RWPE1 (cell line): Measurements from ENCODE around the gene C17orf107.

Experiments used
- CTCF ChIA-PET: fragments of 350-600 bp; sonication (Branson Sonifier 250); formaldehyde crosslinking; extraction: SDS; loops from one replicate; lab custom pipeline; 2021; lab: Yijun Ruan, JAX
- POLR2A ChIA-PET: fragments of 400-600 bp; formaldehyde crosslinking; extraction: SDS; loops from one replicate; lab custom pipeline; 2020; ENCODE audit warnings: antibody characterized with exemption; ENCODE audit not compliant: low non-redundant PET; lab: Yijun Ruan, JAX
- DNase-seq: peaks from one replicate; pipeline ENCODE4 v3.0.0; 2012; ENCODE audit warnings: low spot score
- H3K27ac ChIP-seq: fragments of 450-650 bp; 2 replicates; pipeline ENCODE4 v1.5.1; 2017
- TF ChIP-seq, protein P1 (sequence below): fragments of 450-650 bp; conservative IDR thresholded peaks from 2 replicates; pipeline ENCODE4 v1.5.1; 2017; ENCODE audit warnings: low read depth, mild to moderate bottlenecking

C17orf107 gene

DNA sequence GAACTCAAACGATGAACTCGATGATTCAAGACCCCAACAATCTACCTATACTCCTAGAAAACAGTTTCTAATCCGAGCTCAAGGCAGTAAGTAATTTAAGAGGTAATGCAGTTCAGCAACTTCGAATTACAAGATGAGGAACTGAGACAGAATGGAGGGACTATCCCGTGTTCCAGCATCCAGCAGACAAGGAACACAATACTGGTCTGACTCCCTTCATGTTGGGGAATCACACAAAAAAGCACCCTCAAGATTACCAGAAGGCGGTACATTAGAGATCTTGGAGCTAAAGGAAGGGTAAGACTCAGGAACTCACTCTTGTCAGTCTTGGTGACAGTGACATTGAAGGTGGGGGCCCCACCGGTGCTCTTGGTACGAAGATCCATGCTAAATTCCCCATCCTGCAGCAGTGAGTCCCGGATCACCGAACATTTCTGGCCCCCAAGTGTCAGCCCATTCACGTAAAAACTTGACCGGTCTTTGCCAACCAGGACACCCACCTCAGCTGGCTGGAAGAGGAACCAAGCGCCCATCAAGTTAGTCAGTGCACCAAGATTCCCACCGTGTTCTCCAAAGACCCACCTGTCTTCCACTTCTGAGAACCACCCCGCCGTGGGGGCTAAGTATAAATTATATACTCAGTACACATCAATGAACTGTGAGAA lies 47.1 kb downstream of the C17orf107 start:
- peak overlapping the region; percentile 100 for H3K27ac ChIP-seq
- CTCF ChIA-PET: interaction anchor here (1.2 kb wide), 1 partner anchor 37 kb away, joined by 3 read pairs; no protein-coding TSS in a partner anchor
- POLR2A ChIA-PET: interaction anchor here (1.3 kb wide), 1 partner anchor 23 kb away, joined by 3 read pairs; no protein-coding TSS in a partner anchor
- no peak for DNase-seq
- TF ChIP-seq, protein P1, sequence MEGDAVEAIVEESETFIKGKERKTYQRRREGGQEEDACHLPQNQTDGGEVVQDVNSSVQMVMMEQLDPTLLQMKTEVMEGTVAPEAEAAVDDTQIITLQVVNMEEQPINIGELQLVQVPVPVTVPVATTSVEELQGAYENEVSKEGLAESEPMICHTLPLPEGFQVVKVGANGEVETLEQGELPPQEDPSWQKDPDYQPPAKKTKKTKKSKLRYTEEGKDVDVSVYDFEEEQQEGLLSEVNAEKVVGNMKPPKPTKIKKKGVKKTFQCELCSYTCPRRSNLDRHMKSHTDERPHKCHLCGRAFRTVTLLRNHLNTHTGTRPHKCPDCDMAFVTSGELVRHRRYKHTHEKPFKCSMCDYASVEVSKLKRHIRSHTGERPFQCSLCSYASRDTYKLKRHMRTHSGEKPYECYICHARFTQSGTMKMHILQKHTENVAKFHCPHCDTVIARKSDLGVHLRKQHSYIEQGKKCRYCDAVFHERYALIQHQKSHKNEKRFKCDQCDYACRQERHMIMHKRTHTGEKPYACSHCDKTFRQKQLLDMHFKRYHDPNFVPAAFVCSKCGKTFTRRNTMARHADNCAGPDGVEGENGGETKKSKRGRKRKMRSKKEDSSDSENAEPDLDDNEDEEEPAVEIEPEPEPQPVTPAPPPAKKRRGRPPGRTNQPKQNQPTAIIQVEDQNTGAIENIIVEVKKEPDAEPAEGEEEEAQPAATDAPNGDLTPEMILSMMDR: no peak

DNA sequence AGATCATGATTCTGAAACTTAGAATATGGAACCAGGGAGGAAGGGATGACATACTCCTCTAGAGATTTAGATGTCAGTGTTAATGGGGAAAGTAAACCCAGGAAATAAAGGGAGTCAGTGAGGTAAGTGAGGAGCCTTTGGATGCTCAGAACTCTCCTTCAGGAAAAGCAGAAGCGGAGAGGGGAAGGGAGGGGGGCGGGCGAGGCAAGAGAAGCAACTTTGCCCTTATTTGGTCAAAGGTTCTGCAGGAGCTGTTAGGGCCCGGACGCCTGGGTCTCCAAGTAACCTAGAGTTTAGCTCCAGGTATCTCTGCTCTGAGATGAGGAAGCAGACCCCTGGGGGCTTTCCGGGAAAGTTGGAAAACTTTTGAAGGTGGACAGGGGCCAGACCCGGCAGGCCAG lies 47.7 kb downstream of the C17orf107 start:
- DNase-seq: no peak
- TF ChIP-seq, protein P1: no peak
- ChIA-PET POLR2A (interaction anchor here (0.7 kb wide), 1 partner anchor 40 kb away, joined by 4 read pairs; no protein-coding TSS in a partner anchor), CTCF (interaction anchor here (1.2 kb wide), 1 partner anchor 38 kb away, joined by 3 read pairs; no protein-coding TSS in a partner anchor)
- H3K27ac ChIP-seq: peak overlapping the region; percentile 100

DNA sequence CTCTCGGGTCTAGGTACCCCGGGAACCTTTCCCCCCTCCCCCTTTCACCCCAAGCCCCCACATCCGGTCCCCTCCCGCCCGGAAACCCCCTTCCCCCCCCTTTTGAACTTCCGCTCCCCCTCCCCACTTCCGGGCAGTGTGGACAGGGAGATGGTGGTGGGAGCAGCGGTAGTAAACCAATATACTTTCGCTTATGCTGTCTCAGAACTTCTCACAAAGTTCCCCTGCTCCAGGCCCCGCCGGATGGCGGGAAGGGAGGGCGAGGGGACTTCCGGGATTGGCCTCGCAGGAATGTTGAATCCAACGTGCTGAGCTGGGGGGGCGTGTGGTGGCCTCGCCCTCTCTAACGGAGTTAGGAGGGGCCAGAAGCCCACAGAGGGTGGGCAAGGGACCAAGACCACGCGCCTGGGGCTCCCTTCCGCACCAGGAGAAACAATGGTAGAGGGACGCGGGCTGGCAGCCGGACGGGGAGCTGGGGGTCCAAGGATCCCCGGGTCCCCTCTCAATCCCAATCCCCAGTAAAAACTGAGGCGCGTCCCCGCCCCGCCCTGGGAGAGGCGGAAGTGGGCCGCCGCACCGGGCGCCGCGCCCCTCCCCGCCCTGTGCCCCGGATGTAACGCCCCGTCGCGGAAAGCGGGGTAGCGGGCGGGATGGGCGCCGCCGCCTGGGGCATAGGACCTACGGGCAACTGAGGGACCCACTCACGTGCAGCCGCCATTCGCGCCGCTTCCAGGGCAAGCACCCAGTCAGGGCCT lies 48.3 kb downstream of the C17orf107 start:
- peak overlapping the region; percentile 100 for H3K27ac ChIP-seq
- ChIA-PET POLR2A (interaction anchor here (0.7 to 1.3 kb wide), 2 partner anchors 21 to 39 kb away, joined by 4 to 6 read pairs; no protein-coding TSS in a partner anchor), CTCF (interaction anchor here (1.2 kb wide), 1 partner anchor 38 kb away, joined by 3 read pairs; no protein-coding TSS in a partner anchor)
- TF ChIP-seq, protein P1: no peak
- peak; percentile 33 for DNase-seq

DNA sequence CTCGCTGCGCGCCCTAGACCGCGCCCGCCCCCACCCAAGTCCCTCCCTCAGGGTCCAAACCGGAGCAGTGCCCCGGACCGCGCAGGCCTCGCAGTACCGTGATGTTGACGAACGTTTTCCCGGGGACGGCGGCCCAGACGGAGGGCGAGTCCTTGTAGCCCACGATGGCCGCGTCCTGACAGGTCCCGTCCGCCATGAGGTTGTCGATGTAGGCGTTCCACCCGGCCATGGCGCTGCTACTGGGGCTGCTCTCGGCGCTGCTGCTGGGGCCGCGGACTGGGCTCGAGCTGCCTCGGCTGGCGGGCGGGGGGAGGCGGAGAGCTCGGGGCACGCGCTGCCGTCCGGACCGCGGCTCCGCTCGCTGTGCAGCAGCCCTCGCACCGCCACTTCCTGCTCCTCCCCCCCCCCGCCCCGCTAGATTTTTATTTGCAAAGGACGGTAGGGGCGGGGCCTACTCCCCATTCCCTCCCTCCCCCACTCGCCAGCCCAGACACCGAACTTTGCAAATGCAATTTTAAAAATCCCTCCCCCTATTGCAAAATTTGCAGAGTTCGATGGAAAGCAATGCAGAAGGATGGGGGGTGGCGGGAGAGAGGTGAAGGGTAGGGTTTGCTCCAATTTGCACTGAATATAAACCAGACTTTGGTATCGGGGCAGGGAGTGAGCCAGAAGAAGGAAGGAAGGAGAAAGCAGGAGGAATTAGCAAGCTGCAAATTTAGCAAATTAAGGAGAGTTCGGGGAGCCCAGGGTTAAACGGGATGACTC lies 49.0 kb downstream of the C17orf107 start, which contains the start of gene PFN1:
TSS of gene PFN1 (minus strand) at position 365 of the 765 bp plus-strand sequence. CDS start at position 229, 136 bp downstream.
- ChIA-PET POLR2A (interaction anchor here (0.8 to 1.3 kb wide), 4 partner anchors 8 to 39 kb away, joined by 3 to 6 read pairs (median 4); partner anchors contain the start of genes RNF167 and SLC25A11), CTCF (no interaction called here)
- TF ChIP-seq, protein P1: no peak
- H3K27ac ChIP-seq: peak within 1 kb of the TSS; percentile 100
- peak; percentile 90 for DNase-seq

DNA sequence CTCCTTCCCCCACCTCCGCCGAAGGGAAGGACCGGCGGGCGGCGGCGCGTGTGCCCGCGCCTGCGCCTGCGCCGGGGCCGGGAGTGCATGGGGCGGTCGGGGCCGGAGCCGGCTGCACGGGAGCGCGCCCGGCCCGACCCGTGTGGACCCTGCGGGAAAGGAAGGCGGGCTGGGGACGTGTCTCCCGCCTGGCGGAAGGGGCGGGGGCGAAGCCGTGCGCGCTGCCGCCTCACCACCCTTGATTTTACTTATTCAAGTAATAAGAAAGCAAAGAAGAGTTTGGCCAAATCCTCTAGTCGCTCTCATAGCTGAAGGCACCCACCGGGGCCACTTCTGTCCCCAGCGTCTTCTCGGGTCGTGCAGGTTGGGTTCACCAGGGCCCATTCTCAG lies 49.6 kb downstream of the C17orf107 start:
- ChIA-PET CTCF (no interaction called here), POLR2A (interaction anchor here (0.8 to 1.3 kb wide), 4 partner anchors 9 to 40 kb away, joined by 3 to 6 read pairs (median 4); partner anchors contain the start of genes RNF167 and SLC25A11)
- peak; percentile 90 for DNase-seq
- TF ChIP-seq, protein P1: no peak
- H3K27ac ChIP-seq: peak overlapping the region; percentile 100
